GM06990 (cell line): ENCODE results near the gene LSP1.

Experiments
- DNase-seq: peaks from one replicate; pipeline ENCODE4 v3.0.0-alpha.2; 2011; ENCODE audit not compliant: insufficient read length; ENCODE audit errors: extremely low read depth
- H3K27me3 ChIP-seq: replicated peaks from 2 replicates; pipeline ENCODE4 v1.6.0; 2011; ENCODE audit warnings: low read length; ENCODE audit not compliant: control insufficient read depth, insufficient read depth
- H3K36me3 ChIP-seq: 2 replicates; pipeline ENCODE4 v1.5.1; 2011; ENCODE audit warnings: low read length; ENCODE audit not compliant: control insufficient read depth, insufficient read depth
- H3K4me3 ChIP-seq: replicated peaks from 2 replicates; pipeline ENCODE4 v1.5.1; 2011; ENCODE audit warnings: low read depth, mild to moderate bottlenecking, control low read depth, low read length
- CTCF ChIP-seq: IDR thresholded peaks from 2 replicates; pipeline ENCODE4 v1.5.1; 2011; ENCODE audit warnings: low read length, control low read depth, mild to moderate bottlenecking, inconsistent platforms; ENCODE audit not compliant: insufficient read depth, poor library complexity, severe bottlenecking

Gene LSP1

GRCh38 chr11:1929621-1930461 lies 77.0 kb downstream of the LSP1 start:
- Histone ChIP-seq H3K36me3 (no peaks in the 10 kb centered on the region), H3K4me3 (no peak overlapping the region), H3K27me3 (no peaks in the 10 kb centered on the region; the same call in 1 of the 2 replicates)
- no peak for TF ChIP-seq CTCF
- DNase-seq = no peak

- no peaks in the 10 kb centered on the region; the same call in 1 of the 2 replicates for H3K27me3 ChIP-seq
- no peaks in the 10 kb centered on the region for H3K36me3 ChIP-seq
- no peak for TF ChIP-seq CTCF
- no peak overlapping the region for H3K4me3 ChIP-seq
- DNase-seq = no peak
These were observed 77.6 kb downstream of the LSP1 start for GRCh38 chr11:1930462-1930830.

GRCh38 chr11:1931341-1932104 lies 78.6 kb downstream of the LSP1 start:
- no peak for DNase-seq
- no peaks in the 10 kb centered on the region for H3K36me3 ChIP-seq
- H3K27me3 ChIP-seq = no peaks in the 10 kb centered on the region; the same call in 1 of the 2 replicates
- H3K4me3 ChIP-seq = no peak overlapping the region
- no peak for TF ChIP-seq CTCF

- Histone ChIP-seq H3K4me3 (no peak overlapping the region), H3K27me3 (no peaks in the 10 kb centered on the region; the same call in 1 of the 2 replicates), H3K36me3 (no peaks in the 10 kb centered on the region)
- no peak for TF ChIP-seq CTCF
- DNase-seq = no peak
These were observed 79.2 kb downstream of the LSP1 start for GRCh38 chr11:1932105-1932480.

- TF ChIP-seq CTCF = no peak
- no peaks in the 10 kb centered on the region for H3K36me3 ChIP-seq
- H3K4me3 ChIP-seq = no peak overlapping the region
- no peaks in the 10 kb centered on the region; the same call in 1 of the 2 replicates for H3K27me3 ChIP-seq
- DNase-seq = no peak
These were observed 79.8 kb downstream of the LSP1 start for GRCh38 chr11:1932681-1933080.
